NCI-H2171 treated with DMSO at 0.1 percent for 48 hours (cell line): ENCODE results near the gene PRPF6.
"Not testable (repeated sequence)": the region's sequence is repeated elsewhere in the genome, so short reads cannot be mapped to it uniquely, and the experiment has no call there.

Experiments used
- DNase-seq: peaks from one replicate; lab custom pipeline; 2025; lab: John Stamatoyannopoulos, UW

PRPF6 gene

DNA sequence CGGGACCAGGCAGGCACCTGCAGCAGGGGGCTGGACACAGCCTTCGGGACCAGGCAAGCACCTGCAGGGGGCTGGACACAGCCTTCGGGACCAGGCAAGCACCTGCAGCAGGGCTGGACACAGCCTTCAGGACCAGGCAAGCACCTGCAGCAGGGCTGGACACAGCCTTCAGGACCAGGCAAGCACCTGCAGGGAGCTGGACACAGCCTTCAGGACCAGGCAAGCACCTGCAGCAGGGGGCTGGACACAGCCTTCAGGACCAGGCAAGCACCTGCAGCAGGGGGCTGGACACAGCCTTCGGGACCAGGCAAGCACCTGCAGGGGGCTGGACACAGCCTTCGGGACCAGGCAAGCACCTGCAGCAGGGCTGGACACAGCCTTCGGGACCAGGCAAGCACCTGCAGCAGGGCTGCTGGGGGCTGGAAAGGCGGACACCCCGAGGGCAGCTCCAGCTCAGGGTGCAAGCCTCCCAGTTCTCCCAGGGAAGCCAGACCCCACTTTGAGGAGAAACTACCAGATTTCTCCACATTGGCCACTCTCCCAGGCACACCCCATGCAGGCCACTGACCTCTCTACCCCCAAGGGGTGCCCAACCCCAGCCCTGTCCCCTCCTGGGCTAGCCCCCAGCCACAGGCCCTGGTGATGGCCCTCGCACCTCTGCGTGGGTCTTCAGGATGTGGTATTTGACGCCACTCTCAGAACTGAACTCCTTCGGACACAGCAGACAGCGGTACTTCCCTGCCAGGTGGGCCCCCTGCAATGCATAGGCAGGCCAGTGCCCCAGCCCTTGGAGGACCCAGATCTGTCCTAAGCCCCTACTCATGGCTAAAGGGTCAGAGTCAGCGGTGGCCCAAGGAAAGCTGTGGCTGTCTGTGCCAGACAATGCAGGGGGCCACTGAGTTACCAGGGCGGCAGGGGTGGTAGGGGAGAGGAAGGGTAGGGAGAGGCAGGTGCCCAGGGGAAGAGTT, 20.0 kb upstream of the PRPF6 start:
- DNase-seq, result not testable (repeated sequence)

DNA sequence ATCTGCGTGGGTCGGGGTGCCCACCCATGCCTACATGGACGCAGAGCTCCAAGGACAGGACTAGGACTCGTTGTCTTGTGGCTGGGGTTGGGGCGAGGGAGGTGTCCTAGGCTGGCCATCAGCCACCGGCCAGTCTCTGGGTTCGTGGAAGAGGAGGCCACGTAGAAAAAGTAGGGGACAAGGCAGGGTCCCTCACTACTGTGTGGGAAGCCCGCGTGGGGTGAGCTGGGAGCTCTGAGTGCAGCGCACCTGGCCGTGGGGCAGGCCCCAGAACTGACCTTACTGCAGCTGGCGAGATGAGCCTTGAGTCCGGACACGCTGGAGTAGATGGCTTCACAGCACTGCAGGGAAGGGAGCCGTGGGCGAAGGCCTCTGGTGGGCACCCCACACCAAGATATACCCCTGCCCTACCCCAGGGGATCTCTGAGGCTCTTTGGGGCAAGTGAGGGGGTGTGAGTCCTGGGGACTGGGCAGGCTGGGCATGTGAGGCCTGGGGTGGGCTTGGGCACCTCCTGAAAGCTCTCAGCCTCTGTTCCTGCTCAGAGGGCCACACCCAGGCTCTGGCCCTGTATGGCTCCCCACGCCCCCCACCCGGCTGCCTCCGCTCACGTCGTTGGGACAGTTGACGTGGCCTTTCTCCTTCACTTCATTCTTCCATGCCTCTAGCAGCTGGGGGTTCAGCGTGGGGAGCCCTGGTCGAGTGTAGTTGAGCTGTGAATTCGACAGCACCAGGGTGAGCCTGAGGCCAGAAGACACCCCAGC, 19.1 kb upstream of the PRPF6 start:
- DNase-seq, result no peak

DNA sequence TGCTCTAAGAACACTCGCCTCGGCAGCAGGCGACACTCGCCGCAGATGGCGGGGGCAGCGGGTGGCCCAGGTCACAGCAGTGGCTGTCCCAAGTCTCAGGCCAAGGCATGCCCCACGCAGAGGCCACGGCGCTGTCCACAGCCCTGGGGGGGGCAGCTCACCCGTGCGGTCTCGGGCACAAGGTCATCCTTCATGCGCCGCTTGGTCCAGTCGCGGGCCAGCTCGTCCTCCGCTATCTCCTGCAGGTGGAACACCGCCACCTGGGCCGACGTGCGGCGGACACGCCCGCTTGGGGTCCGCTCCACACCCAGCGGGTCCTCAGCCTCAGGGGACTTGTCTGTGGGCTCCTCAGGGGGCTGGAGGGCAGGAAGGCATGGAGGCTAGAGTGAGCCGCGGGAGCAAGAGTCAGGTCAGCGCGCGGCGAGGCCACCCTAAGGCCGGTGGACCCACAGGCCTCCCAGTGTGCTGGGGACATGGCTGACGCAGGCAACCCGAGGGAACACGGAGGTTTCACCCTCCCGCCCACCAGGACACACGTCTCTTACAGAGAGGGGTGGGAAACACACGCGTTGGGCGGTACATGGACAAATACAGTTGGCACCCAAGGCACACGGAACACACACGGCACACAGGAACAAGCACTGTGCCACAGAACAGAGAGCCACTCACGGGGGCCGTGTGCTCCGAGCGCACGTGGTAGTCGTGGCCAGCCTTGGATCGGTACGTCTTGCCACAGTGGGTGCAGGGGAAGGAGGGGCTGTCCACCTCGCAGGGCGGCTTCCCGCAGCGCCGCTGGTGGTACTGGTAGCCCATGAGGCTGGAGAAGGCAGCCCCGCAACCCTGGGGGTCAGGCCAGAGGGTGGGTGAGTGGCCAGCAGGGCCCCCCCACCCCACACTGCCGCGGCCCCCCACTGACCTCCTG, 18.2 kb upstream of the PRPF6 start:
- no peak for DNase-seq

DNA sequence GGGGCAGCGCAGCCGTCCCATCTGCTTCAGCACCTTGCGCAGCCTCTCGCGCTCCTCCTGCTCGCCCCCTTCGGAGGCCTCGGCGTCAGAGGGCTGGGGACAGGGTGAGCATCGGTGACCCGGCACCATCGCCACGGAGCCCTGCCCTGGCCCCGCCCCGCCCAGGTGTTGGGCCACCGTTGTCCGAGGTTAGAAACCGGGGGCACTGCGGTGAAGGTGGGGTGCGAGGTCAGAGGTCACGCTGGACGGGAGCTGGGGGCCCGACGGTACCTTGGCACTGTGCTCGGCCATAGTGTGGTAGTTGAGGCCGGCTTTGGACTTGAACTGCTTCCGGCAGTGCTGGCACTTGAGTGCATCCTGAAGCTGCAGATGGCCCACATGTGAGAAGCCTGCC, 17.6 kb upstream of the PRPF6 start:
- no peak for DNase-seq

DNA sequence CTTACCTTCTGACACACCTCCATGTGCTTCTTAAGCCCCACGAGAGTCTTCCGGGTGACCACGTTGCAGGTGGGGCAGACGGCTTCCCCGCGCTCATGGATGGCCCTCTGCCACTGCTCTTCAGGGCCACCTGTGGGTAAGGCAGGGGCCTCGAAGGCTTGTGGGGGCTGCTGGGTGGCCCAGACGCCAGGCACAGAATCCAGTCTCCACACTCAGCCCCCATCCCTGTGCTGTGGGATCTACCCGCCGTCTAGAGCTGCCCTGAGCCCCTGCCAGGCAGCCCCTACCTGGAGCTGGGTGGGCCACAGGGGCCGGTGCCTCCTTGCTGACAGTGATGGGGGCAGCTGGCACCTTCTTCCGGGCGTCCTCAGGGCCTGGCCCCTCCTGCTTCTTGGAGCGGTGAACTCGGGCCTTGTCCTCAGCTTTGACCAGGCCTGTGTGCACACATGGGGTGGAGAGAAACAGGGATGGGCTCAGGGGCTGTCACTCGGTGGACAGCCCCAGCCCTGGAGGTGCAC, 17.1 kb upstream of the PRPF6 start:
- no peak for DNase-seq

DNA sequence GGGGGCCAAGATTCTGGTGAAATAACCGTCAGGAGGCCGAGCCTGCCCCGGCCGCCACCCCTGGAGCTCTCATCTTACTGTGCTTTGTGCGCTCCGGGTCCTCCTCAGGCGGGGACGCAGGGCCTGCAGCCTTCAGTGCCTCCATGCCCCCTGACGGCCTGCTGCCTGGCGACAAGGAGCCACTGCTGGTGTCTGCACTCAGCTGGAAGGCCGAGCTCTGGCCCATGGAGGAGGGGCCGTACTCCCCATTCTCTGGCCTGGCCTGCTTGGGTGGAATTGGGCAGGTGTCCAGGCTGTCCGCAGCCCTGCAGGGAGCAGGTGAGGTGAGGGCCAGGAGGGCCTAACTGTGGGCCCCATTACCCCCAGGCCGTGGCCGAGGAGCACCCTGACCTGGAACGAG, 16.5 kb upstream of the PRPF6 start:
- DNase-seq, result no peak

DNA sequence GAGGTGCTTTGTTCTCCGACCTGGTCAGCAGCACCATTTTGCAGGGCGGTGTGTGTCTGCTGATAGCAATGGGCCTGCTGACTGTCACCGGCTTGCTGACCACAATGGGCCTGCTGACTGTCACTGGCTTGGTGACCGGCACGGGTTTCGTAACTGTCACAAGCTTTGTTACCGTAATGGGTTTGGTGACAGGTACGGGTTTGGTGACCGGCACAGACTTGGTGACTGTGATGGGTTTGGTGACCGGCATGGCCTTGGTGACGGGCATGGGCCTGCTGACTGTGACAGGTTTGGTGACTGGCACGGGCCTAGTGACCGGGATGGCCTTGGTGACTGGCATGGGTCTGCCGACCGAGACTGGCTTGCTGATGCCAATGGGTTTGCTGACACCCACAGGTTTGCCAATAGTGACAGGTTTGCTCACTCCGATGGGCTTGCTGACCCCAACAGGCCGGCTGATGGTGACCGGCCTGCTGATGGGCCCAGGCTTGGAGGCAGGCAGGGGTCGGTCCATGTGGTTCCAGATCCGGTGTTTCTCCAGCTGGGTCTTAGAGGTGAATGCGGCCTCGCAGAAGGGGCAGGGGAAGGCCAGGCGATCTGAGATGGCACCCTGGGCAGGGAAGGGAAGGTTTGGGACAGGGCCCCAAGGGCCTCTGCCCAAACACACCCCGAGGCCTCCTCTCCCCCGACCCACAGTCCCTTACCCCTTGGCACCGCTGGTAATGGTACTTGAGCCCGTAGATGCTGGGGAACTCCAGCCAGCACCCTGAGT, 14.6 kb upstream of the PRPF6 start:
- DNase-seq, result no peak

DNA sequence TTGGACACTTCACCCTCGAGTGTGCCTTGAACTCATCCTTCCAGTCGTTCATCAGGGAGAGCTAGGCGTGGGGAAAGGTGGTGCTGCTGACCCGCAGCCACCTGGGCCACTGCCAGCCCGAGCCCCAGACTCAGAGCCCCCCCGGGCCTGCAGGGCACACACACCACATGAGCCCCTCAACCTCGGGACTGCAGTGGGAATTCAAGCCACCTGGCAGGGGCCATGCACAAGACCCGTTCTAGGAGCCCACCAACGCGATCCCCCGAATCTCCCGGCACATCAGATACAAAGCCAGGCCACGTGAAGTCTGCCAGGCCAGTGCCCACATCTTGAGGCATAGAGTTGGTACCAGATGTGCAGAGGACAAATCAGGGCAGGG, 14.0 kb upstream of the PRPF6 start:
- no peak for DNase-seq

DNA sequence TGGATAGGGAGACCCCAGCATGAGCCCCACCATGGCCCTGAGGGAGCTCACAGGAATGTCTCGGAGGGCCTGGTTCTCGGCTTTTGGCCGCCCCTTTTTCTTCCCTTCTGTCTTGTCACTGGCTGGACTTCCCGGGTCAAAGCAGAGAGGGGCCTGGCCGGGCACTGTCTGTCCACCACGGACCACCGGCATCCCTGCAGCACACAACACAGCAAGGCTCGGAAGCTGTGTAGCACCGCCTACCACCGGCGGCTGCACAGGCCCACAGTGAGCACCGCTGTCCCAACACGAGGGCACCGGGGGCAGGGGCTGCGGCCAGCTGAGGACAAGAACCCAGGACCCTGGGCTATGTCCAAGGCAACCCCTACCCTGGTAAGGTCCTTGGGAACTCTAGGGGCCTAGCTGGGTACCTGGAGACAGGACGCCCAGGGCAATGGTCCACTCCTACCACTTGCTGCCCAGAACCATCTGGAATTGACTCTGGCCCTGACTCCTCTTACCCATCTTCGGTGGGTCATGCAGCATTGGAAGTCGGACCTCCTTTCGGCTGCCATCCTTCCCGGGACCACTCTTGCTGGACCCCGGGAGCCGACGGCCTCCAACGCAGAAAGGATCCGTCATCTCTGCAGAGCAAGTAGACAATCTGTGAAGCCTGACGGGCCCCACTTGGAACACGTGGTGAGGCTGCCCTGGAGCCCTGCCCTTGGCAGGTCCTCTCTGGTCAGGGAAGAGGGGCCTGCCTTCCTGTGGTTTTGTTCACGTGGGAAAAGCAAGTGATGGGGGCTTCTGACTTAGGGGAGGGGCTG, 13.4 kb upstream of the PRPF6 start:
- no peak for DNase-seq

DNA sequence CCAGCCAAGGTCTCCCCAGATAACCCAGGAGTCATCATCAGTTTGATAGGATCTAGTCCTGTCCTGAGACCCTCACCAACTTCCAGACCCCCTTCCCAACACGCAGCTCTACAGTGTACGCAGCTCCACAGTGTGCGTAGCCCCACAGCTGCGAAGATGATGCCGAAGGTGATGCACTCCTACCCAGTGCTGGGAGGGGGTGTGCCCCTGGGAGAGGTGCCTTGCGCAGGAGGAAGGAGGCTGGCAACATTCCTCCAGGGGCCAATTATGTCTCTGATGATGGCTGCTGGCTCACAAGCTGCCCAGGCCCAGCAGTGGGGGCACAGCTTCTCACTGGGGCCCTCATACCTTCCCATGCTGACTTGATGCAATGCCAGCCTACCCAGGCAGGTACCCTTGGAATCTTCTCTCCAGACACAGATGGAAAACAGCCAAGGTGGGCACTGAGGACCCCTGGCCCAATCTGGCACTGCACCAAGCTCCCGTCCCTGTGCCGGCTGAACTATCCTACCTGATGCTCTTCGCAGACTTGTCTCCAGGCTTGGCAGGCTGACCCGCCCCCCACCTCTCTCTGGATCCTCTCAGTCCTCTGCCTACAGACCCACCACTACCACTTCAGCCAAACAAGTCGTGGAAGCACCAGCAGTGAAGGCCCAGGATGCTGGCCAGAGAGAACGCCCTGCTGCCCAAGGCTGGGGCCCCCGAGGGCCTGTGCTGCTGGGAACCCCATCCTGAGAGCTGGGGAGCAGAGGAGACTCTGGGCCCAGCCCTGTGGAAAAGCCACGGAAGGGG, 12.6 kb upstream of the PRPF6 start:
- DNase-seq, result no peak

DNA sequence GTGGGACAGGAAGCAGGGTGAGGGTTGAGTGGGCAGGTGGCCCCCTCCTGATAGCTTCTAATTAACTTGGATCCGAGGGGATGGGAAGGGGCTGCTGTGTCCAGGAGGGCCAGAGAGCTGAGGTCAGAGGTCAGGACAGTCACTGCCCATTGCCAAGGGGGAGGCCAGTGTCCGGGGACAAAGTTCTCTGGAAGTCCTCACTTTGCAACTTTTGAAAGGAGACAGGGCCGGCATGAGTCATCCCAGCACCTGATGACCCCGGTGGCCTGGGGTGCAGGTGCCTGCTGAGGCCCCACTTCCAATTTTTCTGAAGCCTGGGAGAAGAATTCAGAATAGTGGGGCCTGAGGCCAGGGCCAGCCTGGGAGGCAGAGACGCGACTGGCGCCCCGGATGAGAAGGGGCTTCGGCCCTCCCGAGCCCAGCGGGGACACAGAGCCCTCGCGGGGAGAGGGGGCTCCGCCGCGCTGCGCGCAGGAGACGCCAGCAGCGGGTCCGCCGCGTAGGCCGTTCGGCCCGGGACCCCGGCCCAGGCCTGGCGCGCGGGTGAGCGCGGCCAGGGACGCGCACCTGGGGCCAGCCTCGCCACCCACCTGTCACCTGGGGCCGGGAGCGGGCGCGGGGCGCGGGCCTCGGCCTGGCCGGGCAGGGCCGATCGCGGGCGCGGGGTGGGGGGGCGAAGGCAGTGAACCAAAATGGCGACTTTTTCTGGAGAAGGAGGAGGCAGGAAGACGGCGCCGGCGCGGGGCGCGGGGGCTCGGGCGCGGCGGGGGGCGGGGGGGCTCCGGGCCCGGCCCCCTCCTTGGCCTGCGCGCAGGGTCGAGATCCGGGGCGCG, 11.8 kb upstream of the PRPF6 start:
- DNase-seq, result peak; percentile 53

DNA sequence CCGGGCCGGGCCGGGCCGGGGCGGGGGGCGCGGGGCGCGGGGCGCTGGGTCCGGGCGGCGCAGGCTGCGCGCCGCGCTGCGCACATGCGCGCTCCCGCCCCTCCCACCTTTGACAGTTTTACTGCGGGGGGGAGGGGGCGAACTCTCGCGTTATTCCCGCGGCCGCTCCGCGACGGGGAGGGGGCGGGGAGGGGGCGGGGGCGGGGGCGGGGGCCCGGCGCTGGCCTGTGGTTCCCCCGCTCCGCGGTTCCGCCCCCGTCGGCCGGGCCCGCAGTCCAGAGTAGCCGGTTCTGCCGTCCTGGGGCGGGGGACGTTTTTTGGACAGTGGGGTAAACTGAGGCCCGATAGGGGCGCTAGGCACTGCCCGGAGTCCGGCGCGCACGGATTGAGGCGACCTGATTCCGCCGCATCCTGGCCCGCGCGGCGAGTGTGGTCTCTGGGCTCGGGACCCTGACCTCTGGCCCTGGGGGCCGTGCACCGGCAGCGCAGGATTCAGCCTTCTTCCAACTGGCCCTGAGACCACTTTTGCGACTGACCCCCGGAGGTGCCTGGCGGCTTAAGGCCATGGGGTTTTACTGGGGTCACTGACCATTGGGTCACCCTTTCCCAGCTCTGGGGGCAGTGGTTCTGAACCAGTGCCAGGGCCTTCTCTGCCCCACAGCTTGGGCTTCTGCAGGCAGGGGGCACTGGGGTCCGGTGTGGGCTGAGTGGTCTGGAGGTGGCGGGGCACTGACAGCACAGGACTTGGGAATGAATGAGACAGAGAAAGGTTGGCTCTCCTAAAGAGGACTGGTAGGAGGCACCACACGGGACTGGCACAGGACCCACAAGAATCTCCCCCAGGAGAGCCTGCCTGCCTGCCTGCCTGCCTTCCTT, 10.9 kb upstream of the PRPF6 start, which contains the start of gene ZNF512B:
ZNF512B (minus strand) TSS at position 93 of the 876 bp plus-strand sequence. CDS start 1,980 bp downstream, outside the sequence.
- peak; percentile 64 for DNase-seq

DNA sequence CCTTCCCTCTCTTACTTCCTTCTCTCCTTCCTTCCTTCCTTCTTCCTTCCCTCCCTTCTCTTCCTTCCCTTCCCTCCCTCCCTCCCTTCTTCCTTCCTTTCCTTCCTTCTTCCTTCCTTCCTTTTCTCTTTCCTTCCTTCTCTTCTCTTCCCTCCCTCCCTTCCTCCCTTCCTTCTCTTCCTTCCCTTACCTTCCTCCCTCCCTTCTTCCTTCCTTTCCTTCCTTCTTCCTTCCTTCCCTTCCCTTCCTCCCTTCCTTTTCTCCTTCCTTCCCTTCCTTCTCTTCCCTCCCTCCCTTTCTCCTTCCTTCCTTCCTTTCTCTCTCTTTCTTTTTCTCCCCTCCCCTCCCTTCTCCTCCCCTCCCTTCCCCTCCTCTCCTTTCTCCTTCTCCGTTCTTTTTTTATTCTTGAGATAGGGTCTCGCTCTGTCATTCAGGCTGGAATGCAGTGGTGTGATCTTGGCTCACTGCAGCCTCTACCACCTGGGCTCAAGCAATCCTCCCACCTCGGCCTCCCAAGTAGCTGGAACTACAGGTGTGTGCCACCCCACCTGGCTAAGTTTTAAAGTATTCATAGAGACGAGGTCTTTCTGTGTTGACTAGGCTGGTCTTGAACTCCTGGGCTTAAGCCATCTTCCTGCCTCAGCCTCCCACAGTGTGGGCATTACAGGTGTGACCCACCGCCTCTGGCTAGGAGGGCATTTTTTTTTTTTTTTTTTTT, 10.1 kb upstream of the PRPF6 start:
- DNase-seq, result no peak

DNA sequence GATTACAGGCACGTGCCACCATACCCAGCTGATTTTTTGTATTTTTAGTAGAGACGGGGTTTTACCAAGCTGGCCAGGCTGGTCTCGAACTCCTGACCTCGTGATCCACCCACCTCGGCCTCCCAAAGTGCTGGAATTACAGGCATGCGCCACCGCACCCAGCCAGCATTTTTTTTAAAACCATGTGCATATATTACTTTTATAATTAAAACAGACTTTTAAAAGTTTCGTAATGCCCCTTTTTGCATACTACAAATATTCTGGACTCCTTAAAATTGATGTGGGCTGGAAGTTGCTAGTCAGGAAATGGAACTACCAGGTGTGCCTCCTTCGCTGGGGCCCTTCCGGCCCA, 9.0 kb upstream of the PRPF6 start:
- not testable (repeated sequence) for DNase-seq

DNA sequence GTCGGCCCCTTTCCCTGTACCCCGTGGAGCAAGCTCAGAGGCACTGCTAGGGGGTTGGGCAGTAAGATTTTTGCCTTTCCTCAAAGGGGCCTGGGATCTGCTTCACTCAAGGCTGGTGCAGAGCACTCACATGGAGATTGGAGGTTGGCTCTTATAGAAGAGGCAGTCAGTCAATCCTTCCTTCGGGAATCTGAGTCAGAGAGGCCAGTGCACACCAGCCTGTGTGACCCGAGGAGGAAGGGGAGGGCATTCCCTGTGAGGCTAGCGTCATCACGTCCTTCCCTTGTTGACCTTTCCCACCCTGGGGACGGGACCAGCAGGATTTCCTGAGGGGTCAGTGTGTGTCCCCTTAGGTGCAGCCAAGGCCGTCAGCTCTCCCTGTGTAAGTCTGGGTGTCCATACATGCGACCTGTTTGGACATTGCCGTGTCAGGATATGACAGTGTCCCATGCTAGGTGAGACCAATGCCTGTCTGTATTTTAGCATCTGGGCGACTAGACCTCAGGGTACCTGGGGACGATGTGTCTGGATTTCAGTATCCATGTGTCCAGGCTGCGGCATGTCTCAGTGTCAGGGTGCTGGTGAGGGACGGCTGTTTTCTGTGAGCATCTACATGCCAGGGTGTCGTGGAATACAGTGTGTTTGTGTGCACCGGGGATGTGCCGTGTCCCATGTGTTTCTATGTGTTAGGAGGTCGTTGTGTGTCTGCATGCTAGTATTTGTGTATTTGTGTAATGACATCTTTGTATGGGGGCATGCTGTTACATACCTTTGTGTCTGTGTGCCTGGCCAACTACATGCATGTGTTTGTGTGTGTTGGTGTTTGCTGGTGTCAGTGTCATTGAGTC, 8.4 kb upstream of the PRPF6 start:
- DNase-seq, result no peak

DNA sequence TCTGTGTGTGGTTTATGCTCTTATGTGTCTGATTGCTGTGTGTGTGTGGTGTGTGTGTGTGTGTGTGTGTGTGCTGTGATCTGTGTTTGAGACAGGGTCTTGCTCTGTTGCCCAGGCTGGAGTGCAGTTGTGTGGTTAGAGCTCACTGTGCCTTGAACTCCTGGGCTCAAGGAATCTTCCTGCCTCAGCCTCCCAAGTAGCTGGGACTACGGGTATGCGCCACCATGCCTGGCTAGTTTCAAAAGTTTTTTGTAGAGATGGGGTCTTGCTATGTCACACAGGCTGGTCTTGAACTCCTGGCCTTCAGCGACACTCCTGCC, 7.8 kb upstream of the PRPF6 start:
- no peak for DNase-seq
